T-helper 1 cell (primary cell): Measurements from ENCODE around the gene ROCK2.
A peak's percentile ranks its signal among the peaks of the same experiment; 100 is the strongest.
"Not testable (repeated sequence)": the region's sequence is repeated elsewhere in the genome, so short reads cannot be mapped to it uniquely, and the experiment has no call there.

Source experiments
- DNase-seq, 5 donors: peaks; one replicate each; pipeline ENCODE4 v3.0.0-alpha.2; 2012 to 2020

The ROCK2 gene

DNA sequence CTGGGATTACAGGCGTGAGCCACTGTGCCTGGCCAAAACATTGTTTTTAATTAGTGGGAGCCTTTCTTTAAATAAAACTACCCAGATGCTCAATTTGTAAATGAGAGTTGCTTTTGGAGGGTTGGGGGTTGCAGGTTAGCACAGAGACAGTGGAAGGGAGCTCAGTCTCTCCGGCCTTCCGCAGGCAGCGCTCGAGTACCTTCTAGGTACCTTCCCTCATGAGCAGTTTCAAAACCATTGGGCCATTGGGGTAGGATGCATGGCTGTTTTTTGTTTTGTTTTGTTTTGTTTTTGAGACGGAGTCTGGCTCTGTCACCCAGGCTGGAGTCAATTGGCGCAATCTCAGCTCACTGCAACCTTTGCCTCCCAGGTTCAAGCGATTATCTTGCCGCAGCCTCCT lies 170.2 kb downstream of the ROCK2 start:
- no peak for DNase-seq

- DNase-seq, result no peak
Observed at GRCh38 chr2:11169333-11169732, 175.1 kb downstream of the ROCK2 start.

DNA sequence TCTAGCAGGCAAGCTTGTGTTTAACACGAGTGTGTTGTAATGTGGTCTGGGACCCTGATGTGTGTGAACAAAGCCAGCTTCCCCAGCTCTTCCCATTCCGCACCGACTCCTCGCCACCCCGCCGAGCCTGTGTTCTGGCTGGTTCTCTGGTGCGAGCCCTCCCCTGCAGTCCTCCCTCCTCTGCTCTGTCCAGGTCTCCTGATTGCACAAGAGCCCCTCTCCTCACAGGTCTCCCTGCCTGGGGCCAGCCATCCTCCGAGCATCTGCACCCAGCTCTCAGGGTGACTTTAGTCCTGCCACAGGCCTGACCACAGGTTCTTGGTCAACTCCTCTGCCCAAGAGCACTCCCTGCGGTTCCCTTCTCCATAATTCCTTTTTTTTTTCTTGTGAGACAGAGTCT lies 175.9 kb downstream of the ROCK2 start:
- no peak for DNase-seq

DNA sequence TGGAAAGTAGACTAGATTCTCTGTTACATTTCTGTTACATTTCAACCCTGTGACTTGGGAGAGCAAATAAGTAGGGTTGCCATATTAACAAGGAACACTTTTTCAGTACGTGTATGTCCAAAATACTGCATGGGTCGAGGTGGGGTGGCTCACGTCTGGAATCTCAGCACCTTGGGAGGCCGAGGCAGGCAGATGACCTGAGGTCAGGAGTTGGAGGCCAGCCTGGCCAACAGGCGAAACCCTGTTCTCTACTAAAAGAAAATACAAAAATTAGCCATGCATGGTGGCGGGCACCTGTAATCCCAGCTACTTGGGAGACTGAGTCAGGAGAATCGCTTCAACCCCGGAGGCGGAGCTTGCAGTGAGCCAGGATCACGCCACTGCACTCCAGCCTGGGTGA lies 178.0 kb downstream of the ROCK2 start:
- no peak for DNase-seq

GRCh38 chr2:11165046-11165445 lies 179.4 kb downstream of the ROCK2 start:
- DNase-seq, result not testable (repeated sequence)

GRCh38 chr2:11163439-11164317 lies 180.8 kb downstream of the ROCK2 start:
- DNase-seq, result no peak

GRCh38 chr2:11161747-11162146 lies 182.7 kb downstream of the ROCK2 start:
- no peak for DNase-seq

- DNase-seq, result peak in 1 of 5 donors; percentile 75
Observed at GRCh38 chr2:11160731-11161455, 183.5 kb downstream of the ROCK2 start.

DNA sequence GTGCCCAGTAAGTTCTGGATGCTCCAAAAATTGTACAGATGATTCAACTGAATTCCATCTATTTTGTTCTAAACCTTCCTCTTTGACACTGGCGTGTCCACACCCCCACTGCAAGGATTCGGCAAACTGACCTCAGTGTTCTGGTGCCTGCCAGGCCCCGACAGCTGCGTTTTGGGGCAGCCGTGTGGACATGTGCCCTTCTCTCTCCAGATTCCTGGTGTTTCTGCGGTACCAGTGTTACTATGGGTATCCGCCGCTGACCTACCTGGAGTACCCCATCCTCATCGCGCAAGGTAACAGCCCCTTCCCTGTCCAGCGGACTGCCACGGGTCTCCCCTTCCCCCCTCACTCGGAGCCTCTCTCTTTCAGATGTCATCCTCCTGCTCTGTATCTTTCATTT lies 184.2 kb downstream of the ROCK2 start:
- DNase-seq, result no peak

- DNase-seq, result no peak
Observed at GRCh38 chr2:11159574-11160170, 184.8 kb downstream of the ROCK2 start.

DNA sequence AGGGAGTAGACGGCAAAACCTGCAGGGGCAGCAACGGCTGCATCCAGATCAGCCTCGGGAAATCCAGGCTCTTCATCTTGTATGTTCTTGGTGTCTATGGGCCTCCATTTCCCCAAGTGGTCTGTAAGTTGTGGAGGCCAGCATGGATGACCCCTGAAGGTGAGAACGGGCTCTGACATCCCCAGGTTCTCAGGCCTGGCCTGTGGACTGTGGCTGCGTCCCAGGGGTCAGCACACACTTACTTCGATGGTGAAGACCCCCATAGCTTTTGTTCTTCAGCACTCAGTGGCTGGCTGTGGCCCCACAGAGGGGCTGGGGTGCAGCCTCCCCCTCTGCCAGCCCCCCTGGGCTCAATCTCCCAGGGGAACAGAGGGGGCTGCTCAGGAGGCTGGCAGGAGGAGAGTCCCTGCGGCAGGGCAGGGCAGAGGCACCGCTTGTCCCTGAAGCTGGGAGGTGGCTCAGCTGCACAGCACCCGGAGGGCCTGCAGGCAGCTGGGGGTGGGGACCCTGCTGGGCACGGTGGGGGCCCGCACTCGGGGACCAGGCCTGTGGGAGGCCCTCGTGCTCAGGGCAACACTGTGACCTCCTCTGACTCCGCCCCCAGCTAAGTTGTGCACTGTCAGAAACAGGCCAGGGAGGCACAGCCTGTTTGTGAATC lies 185.4 kb downstream of the ROCK2 start:
- no peak for DNase-seq

DNA sequence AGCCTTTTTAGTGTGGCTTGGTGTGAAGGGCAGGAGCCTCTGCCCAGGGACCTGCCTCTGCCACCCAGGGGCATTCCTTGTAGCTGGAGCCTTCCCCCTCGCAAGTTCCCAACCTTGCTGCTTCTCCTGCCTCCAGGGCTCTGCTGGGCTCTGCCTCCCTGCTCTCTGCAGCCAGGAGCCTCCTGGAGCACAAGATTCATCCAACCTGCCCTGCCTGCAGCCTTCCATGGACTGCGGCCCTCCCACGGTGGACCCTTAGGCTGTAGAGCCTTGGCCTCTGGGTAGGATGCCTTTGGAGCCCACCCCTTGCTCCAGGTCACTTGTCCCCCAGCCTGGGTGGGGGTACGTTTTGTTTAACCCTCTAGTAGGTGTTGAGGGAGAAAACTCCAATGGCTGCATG lies 186.7 kb downstream of the ROCK2 start:
- no peak for DNase-seq

DNA sequence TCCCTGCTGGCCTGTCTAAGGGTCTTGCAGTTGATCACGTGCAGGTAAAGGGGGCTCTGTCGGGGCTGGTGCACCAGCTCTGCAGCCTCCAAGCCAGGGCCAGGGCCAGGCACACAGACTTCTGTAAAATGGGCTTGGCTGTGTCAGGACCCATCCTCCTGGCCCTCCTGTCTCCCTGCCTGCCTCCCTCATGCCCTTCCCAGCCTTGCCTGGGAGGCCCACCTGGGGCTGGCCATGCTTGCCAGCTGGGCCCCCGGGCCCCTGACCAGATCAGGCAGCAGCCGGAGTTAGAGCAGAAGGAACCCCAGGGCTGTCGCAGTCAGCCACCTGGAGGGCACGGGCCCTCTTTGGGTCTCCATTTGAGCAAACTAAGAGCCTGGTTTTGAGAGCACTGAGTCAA lies 187.1 kb downstream of the ROCK2 start:
- DNase-seq, result no peak

- DNase-seq, result no peak
Observed at GRCh38 chr2:11156396-11157075, 187.9 kb downstream of the ROCK2 start.

DNA sequence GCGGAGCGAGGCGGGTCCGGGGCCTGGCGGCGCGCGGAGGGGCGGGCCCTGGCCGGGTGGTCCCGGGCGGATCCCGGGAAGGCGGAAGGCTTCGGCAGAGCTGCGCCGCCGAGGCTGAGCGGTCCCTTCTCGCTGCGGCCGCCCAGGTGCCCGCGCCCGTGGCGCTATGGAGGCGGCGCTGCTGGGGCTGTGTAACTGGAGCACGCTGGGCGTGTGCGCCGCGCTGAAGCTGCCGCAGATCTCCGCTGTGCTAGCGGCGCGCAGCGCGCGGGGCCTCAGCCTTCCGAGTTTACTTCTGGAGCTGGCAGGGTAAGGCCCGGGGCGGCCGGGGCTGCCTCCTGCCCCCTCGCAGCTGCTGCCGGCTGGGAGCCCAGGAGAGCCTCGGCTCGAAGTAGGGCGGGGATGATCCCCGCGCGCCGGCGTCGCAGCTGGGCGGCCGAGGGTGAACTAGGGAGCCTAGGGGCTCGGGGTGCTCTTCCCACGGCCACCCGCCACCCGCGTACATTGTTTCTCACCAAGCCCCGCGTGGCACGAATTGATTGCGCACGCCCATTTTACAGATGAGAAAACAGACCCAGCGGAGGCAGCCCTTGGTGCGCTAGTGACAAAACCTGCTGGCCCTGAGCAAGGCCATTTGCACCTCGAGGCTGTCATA lies 188.9 kb downstream of the ROCK2 start, which contains the start of gene SLC66A3:
Gene SLC66A3 (plus strand): TSS at position 87 of the 655 bp plus-strand sequence. CDS start 80 bp downstream, at position 167.
- DNase-seq, result peak in 1 of 5 donors; percentile 86

GRCh38 chr2:11154923-11155380 lies 189.5 kb downstream of the ROCK2 start:
- DNase-seq, result peak; percentile 96 to 99 (median 98)

- DNase-seq, result no peak
Observed at GRCh38 chr2:11154016-11154922, 190.2 kb downstream of the ROCK2 start.

GRCh38 chr2:11152591-11152990 lies 191.8 kb downstream of the ROCK2 start:
- DNase-seq, result no peak

DNA sequence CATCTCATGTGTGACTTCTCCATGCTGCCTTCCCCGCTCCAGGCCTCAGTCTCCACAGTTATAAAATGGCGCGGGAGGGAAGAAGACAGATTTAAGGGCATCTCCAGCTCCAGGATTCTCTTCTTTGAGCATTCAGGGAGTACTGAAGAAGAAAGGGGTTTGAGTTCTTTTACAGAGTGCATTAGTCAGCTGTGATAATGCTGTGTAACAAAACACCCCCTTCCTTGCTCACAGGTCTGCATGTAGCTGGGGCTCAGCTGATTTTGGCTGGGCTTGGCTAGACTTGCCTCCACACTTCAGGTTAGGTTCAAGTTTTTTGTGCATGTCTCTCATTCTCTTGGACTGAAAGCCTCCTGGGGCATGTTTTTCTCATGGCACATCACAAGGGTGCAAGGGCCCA lies 197.2 kb downstream of the ROCK2 start:
- no peak for DNase-seq

GRCh38 chr2:11146076-11146475 lies 198.4 kb downstream of the ROCK2 start:
- DNase-seq, result no peak

GRCh38 chr2:11145350-11145749 lies 199.1 kb downstream of the ROCK2 start:
- no peak for DNase-seq
